Ishikawa (cell line): ENCODE measurements around the gene WNK4.
A peak's percentile ranks its signal among the peaks of the same experiment; 100 is the strongest.

ENCODE experiments used
- CEBPB ChIP-seq: IDR thresholded peaks from 2 replicates; pipeline ENCODE4 v1.6.1; 2012
- CREB1 ChIP-seq: IDR thresholded peaks from 2 replicates; pipeline ENCODE4 v1.6.1; 2012; ENCODE audit warnings: low read depth
- EGR1 ChIP-seq: IDR thresholded peaks from 2 replicates; pipeline ENCODE4 v1.6.1; 2012
- EP300 ChIP-seq: IDR thresholded peaks from 2 replicates; pipeline ENCODE4 v1.6.1; 2012; ENCODE audit warnings: borderline replicate concordance
- FOXM1 ChIP-seq: IDR thresholded peaks from 2 replicates; pipeline ENCODE4 v1.6.1; 2012; ENCODE audit warnings: low read depth, borderline replicate concordance
- MAX ChIP-seq: IDR thresholded peaks from 2 replicates; pipeline ENCODE4 v1.6.1; 2012
- NFIC ChIP-seq: IDR thresholded peaks from 2 replicates; pipeline ENCODE4 v1.6.1; 2012
- RAD21 ChIP-seq: IDR thresholded peaks from 2 replicates; pipeline ENCODE4 v1.6.1; 2012; ENCODE audit warnings: low read depth
- REST ChIP-seq: IDR thresholded peaks from 2 replicates; pipeline ENCODE4 v1.6.1; 2012; ENCODE audit warnings: low read depth, mild to moderate bottlenecking
- TAF1 ChIP-seq: IDR thresholded peaks from 2 replicates; pipeline ENCODE4 v1.6.1; 2012; ENCODE audit warnings: low read depth, mild to moderate bottlenecking
- TCF12 ChIP-seq: IDR thresholded peaks from 2 replicates; pipeline ENCODE4 v1.6.1; 2012; ENCODE audit warnings: low read depth
- TEAD4 ChIP-seq: IDR thresholded peaks from 2 replicates; pipeline ENCODE4 v1.6.1; 2012
- USF1 ChIP-seq: IDR thresholded peaks from 2 replicates; pipeline ENCODE4 v1.6.1; 2012
- YY1 ChIP-seq: IDR thresholded peaks from 2 replicates; pipeline ENCODE4 v1.6.1; 2012; ENCODE audit warnings: low read depth
- ZBTB7A ChIP-seq: IDR thresholded peaks from 2 replicates; pipeline ENCODE4 v1.6.1; 2012; ENCODE audit warnings: low read depth

Gene WNK4

GRCh38 chr17:42796066-42796758 is 15.8 kb downstream of the WNK4 start:
- TF ChIP-seq USF1, result no peak
- no peak for TF ChIP-seq TCF12
- no peak for TF ChIP-seq YY1
- no peak for TF ChIP-seq CEBPB
- TF ChIP-seq FOXM1, result no peak
- TF ChIP-seq REST, result no peak
- TF ChIP-seq NFIC, result no peak
- no peak for TF ChIP-seq RAD21
- TF ChIP-seq ZBTB7A, result no peak
- TF ChIP-seq EP300, result no peak
- TF ChIP-seq TAF1, result no peak
- TF ChIP-seq CREB1, result no peak
- TF ChIP-seq MAX, result no peak
- no peak for TF ChIP-seq EGR1

GRCh38 chr17:42797067-42798007 is 16.9 kb downstream of the WNK4 start:
- TF ChIP-seq TCF12 (no peak), TAF1 (no peak), EP300 (no peak)

- TF ChIP-seq CEBPB (no peak), RAD21 (no peak), TAF1 (no peak), REST (no peak), EGR1 (no peak), CREB1 (no peak)
Measured at GRCh38 chr17:42798011-42798382, 17.6 kb downstream of the WNK4 start.

- TF ChIP-seq TCF12, result peak; percentile 76
- no peak for TF ChIP-seq RAD21
- peak; percentile 19; the same call in 1 of the 2 replicates for TF ChIP-seq USF1
- TF ChIP-seq TEAD4, result peak; percentile 13; the same call in 1 of the 2 replicates
- no peak for TF ChIP-seq NFIC
- TF ChIP-seq CREB1, result no peak
- no peak for TF ChIP-seq EP300
- no peak for TF ChIP-seq CEBPB
- TF ChIP-seq ZBTB7A, result no peak
- no peak for TF ChIP-seq FOXM1
- TF ChIP-seq TAF1, result peak; percentile 83
- TF ChIP-seq YY1, result peak; percentile 93
- no peak for TF ChIP-seq REST
- TF ChIP-seq EGR1, result no peak
- peak; percentile 99 for TF ChIP-seq MAX
Measured at GRCh38 chr17:42798383-42799380, 18.3 kb downstream of the WNK4 start, which contains the start of the genes CNTD1 and COA3. Gene CNTD1, plus strand, starts transcription at chr17:42798861. Its CDS starts 207 bp downstream, at chr17:42799068. Gene COA3, minus strand, starts transcription at chr17:42798704. Its CDS starts 23 bp downstream, at chr17:42798681.
